Raji (cell line): Measurements from ENCODE around the gene LRRC27.

Source experiments
- POLR2A ChIP-seq: IDR thresholded peaks from 2 replicates; pipeline ENCODE4 v1.6.1; 2011; ENCODE audit warnings: low read depth, low read length, control low read depth; ENCODE audit not compliant: insufficient read depth

LRRC27 gene

GRCh38 chr10:132356621-132357195 lies 24.7 kb downstream of the LRRC27 start:
- no peak for TF ChIP-seq POLR2A

- TF ChIP-seq POLR2A, result no peak
Measured at GRCh38 chr10:132357286-132358058, 25.5 kb downstream of the LRRC27 start.

- TF ChIP-seq POLR2A, result no peak
Measured at GRCh38 chr10:132359305-132360040, 27.5 kb downstream of the LRRC27 start.

- no peak for TF ChIP-seq POLR2A
Measured at GRCh38 chr10:132360766-132361447, 28.9 kb downstream of the LRRC27 start.

GRCh38 chr10:132361581-132362101 lies 29.6 kb downstream of the LRRC27 start:
- no peak for TF ChIP-seq POLR2A

GRCh38 chr10:132362151-132362611 lies 30.2 kb downstream of the LRRC27 start:
- TF ChIP-seq POLR2A, result no peak

GRCh38 chr10:132363376-132363775 lies 31.4 kb downstream of the LRRC27 start:
- TF ChIP-seq POLR2A, result no peak

- no peak for TF ChIP-seq POLR2A
Measured at GRCh38 chr10:132363921-132364593, 32.1 kb downstream of the LRRC27 start.

GRCh38 chr10:132364594-132364970 lies 32.6 kb downstream of the LRRC27 start:
- TF ChIP-seq POLR2A, result no peak

GRCh38 chr10:132365102-132365501 lies 33.1 kb downstream of the LRRC27 start:
- TF ChIP-seq POLR2A, result no peak

GRCh38 chr10:132366006-132366405 lies 34.0 kb downstream of the LRRC27 start:
- no peak for TF ChIP-seq POLR2A

GRCh38 chr10:132366499-132366898 lies 34.5 kb downstream of the LRRC27 start:
- TF ChIP-seq POLR2A, result no peak

- TF ChIP-seq POLR2A, result no peak
Measured at GRCh38 chr10:132368391-132368790, 36.4 kb downstream of the LRRC27 start.

- TF ChIP-seq POLR2A, result no peak
Measured at GRCh38 chr10:132368881-132369635, 37.1 kb downstream of the LRRC27 start.

- TF ChIP-seq POLR2A, result no peak
Measured at GRCh38 chr10:132369636-132370185, 37.7 kb downstream of the LRRC27 start.
